Left lung (tissue), 10 donors: ENCODE data around the gene RPUSD2. TPM values are rescaled to one million over a fixed set of nuclear protein-coding genes. Genes with fewer than 3 reads are reported as not detected.

Source experiments
- ATAC-seq: fragments of 200-7000 bp; cut with Tn5 transposase; one replicate; pipeline ENCODE4 v1.9.1; 2020; ENCODE audit warnings: moderate library complexity
- DNase-seq, 4 donors: peaks; one replicate each; pipeline ENCODE4 v3.0.0-alpha.2; 2013 to 2020
- H3K27ac ChIP-seq, 2 donors: fragments of 200-600 bp; sonication (generic) in 1 of 2; one replicate each; pipeline versions ENCODE4 v1.5.0 to v1.8.0; 2020 to 2021
- H3K27me3 ChIP-seq, 2 donors: fragments of 200-600 bp; sonication (generic) in 1 of 2; one replicate each; pipeline versions ENCODE4 v1.5.0 to v1.8.0; 2020 to 2021
- H3K36me3 ChIP-seq, 2 donors: fragments of 200-600 bp; sonication (generic) in 1 of 2; one replicate each; pipeline versions ENCODE4 v1.5.0 to v1.8.0; 2020 to 2021
- H3K4me1 ChIP-seq, 2 donors: fragments of 200-600 bp; one replicate each; pipeline ENCODE4 v1.8.0; 2021
- H3K4me3 ChIP-seq, 2 donors: fragments of 200-600 bp; sonication (generic) in 1 of 2; one replicate each; pipeline versions ENCODE4 v1.5.0 to v1.8.0; 2020 to 2021; ENCODE audit warnings: mild to moderate bottlenecking in 1 of 2
- H3K9me3 ChIP-seq, 2 donors: fragments of 200-600 bp; sonication (generic) in 1 of 2; one replicate each; pipeline versions ENCODE4 v1.5.0 to v1.8.0; 2020 to 2021
- CTCF ChIP-seq, 2 donors: fragments of 200-600 bp; sonication (generic) in 1 of 2; IDR thresholded peaks; one replicate each; pipeline versions ENCODE4 v1.5.0 to v1.8.0; 2021; ENCODE audit warnings: antibody characterized with exemption in 2 of 2
- intact Hi-C, 2 donors: fragments of 100-400 bp; cut with DNase I; formaldehyde crosslinking; loops; one replicate each; pipeline versions ENCODE4 v1.11.2 to v1.14.2; 2022
- polyA plus RNA-seq, 6 donors: library from polyadenylated mRNA; unstranded; fragments of 120-200 nt; gene quantifications; one replicate each; pipeline ENCODE4 v1.2.1, GENCODE V29; 2013; ENCODE audit not compliant: insufficient read length in 6 of 6
- total RNA-seq, 2 donors: library from RNA; stranded (reverse); fragmentation: NEBNext Ultra II Directional; extraction: Animal tissue kit (Norgen Biotek cat#: 25700); gene quantifications; one replicate each; pipeline ENCODE4 v1.2.1, GENCODE V29; 2021
- donor health status: DM: no; HTN: yes; CAD: no.
- donor health status: DM: no; HTN: no; CAD: no.

RPUSD2 gene
- total and polyA plus RNA-seq, 8 donors = 5.3 to 10.2 (median 7.2) TPM

- Histone ChIP-seq H3K4me3 (no peak overlapping the region), H3K27me3 (no peaks in the 10 kb centered on the region), H3K4me1 (no peaks in the 10 kb centered on the region), H3K27ac (no peak overlapping the region), H3K36me3 (peaks cover 0 to 26% of the 10 kb centered on the region in 2 donors), H3K9me3 (no peaks in the 10 kb centered on the region)
- ATAC-seq = no peak
- DNase-seq = no peak
- no peak for TF ChIP-seq CTCF (IDR thresholded peaks at IDR 0.05)
- intact Hi-C loops = no loop called here
Measured at GRCh38 chr15:40543082-40543481, 26.0 kb upstream of the RPUSD2 start.

GRCh38 chr15:40543631-40544294, 25.3 kb upstream of the RPUSD2 start:
- H3K4me1 ChIP-seq = no peaks in the 10 kb centered on the region
- H3K27ac ChIP-seq = no peak overlapping the region
- ATAC-seq (no peak), DNase-seq (no peak)
- H3K9me3 ChIP-seq = no peaks in the 10 kb centered on the region
- H3K27me3 ChIP-seq = no peaks in the 10 kb centered on the region
- intact Hi-C loops = no loop called here
- H3K4me3 ChIP-seq = no peak overlapping the region
- no peak for TF ChIP-seq CTCF (IDR thresholded peaks at IDR 0.05)
- peaks cover 0 to 29% of the 10 kb centered on the region in 2 donors for H3K36me3 ChIP-seq

DNA sequence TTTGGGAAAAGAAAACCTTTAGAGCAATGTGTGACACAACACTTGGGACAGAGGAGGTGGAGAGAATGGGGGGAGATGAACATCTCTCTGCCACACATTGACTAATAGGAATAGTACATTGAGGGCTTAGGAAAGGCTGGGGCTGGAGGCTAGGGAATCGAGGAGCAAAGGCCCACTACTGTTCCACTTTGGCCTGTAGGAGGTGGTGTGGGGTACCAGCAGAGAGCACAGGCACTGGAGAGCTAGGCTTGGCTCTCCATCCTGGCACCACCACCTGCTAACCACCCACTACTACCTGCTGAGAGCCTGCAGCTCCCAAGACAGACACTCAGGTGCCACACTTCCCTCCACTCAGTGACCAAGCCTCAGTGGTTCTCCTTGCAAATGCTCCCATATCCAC, 23.6 kb upstream of the RPUSD2 start:
- Histone ChIP-seq H3K4me3 (no peak overlapping the region), H3K4me1 (peaks cover 0 to 8% of the 10 kb centered on the region in 2 donors), H3K27ac (no peak overlapping the region), H3K27me3 (no peaks in the 10 kb centered on the region), H3K36me3 (peaks cover 0 to 38% of the 10 kb centered on the region in 2 donors), H3K9me3 (no peaks in the 10 kb centered on the region)
- DNase-seq (no peak), ATAC-seq (no peak)
- TF ChIP-seq CTCF (IDR thresholded peaks at IDR 0.05) = no peak
- intact Hi-C loops = no loop called here

DNA sequence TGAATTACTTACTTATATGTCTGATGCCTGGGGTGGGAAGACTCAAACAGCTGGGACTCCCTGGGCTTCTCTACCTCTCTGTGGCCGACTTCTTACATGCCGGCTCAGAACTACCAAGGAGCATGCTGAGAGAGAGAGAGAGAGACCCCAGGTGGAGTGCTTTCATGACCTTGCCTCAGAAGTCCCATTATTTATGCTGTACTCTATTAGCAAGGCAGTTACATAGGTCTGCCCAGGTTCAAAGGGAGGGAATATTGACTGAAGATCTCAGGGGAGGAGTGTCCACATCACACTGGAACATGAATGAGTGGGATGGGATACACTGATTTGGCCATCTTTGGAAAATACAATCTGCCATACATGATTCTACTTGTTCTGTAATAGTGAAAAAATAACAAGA, 20.5 kb upstream of the RPUSD2 start:
- no peaks in the 10 kb centered on the region for H3K9me3 ChIP-seq
- no peaks in the 10 kb centered on the region for H3K27me3 ChIP-seq
- intact Hi-C loops = no loop called here
- DNase-seq (no peak), ATAC-seq (no peak)
- no peak overlapping the region for H3K4me3 ChIP-seq
- TF ChIP-seq CTCF (IDR thresholded peaks at IDR 0.05) = no peak
- no peak overlapping the region for H3K27ac ChIP-seq
- peaks cover 0 to 70% of the 10 kb centered on the region in 2 donors for H3K36me3 ChIP-seq
- peaks cover 0 to 8% of the 10 kb centered on the region in 2 donors for H3K4me1 ChIP-seq

- intact Hi-C loops = no loop called here
- no peak overlapping the region for H3K4me3 ChIP-seq
- H3K9me3 ChIP-seq = no peaks in the 10 kb centered on the region
- no peak overlapping the region for H3K27ac ChIP-seq
- H3K4me1 ChIP-seq = peaks cover 0 to 8% of the 10 kb centered on the region in 2 donors
- no peak for DNase-seq
- ATAC-seq = no peak
- H3K27me3 ChIP-seq = no peaks in the 10 kb centered on the region
- TF ChIP-seq CTCF (IDR thresholded peaks at IDR 0.05) = no peak
- peaks cover 0 to 80% of the 10 kb centered on the region in 2 donors for H3K36me3 ChIP-seq
Measured at GRCh38 chr15:40549894-40550293, 19.2 kb upstream of the RPUSD2 start.
